Prostate gland (tissue), 2 donors: ENCODE data around the gene LRBA. TPM values are rescaled to one million over a fixed set of nuclear protein-coding genes. Genes with fewer than 3 reads are reported as not detected.

Source experiments
- DNase-seq: peaks from one replicate; pipeline ENCODE4 v3.0.0-alpha.2; 2019; ENCODE audit warnings: low spot score
- H3K27ac ChIP-seq, 2 donors: fragments of 200-600 bp; sonication (generic); 2 replicates each; pipeline ENCODE4 v1.5.1; 2017 to 2019
- H3K27me3 ChIP-seq: fragments of 200-600 bp; sonication (generic); replicated peaks from 2 replicates; pipeline ENCODE4 v1.5.1; 2019; ENCODE audit not compliant: insufficient read depth
- H3K36me3 ChIP-seq, 2 donors: fragments of 200-600 bp; sonication (generic); 1 replicate in 1 of 2; 2 replicates in 1 of 2; pipeline versions ENCODE4 v1.5.1 to v1.8.1; 2017 to 2019
- H3K4me1 ChIP-seq: fragments of 200-600 bp; sonication (generic); replicated peaks from 2 replicates; pipeline ENCODE4 v1.5.1; 2019
- H3K4me3 ChIP-seq, 2 donors: fragments of 200-600 bp; sonication (generic); 2 replicates each; pipeline ENCODE4 v1.5.1; 2017 to 2019
- H3K9me3 ChIP-seq: fragments of 200-600 bp; sonication (generic); 2 replicates; pipeline ENCODE4 v1.5.1; 2017
- POLR2A ChIP-seq: fragments of 450-650 bp; IDR thresholded peaks from one replicate; pipeline ENCODE4 v1.6.1; 2016; ENCODE audit warnings: antibody characterized with exemption, mild to moderate bottlenecking
- POLR2AphosphoS5 ChIP-seq: sonication (generic); formaldehyde crosslinking; IDR thresholded peaks from one replicate; pipeline ENCODE4 v1.6.1; 2017; ENCODE audit warnings: antibody characterized with exemption
- WGBS: methylation state at CpG from one replicate; pipeline ENCODE4 v1.1.5; 2018; 5-methylcytosine and 5-hydroxymethylcytosine counted together
- intact Hi-C: fragments of 100-400 bp; cut with DNase I; formaldehyde crosslinking; loops from one replicate; pipeline ENCODE4 v1.14.2; 2022
- total RNA-seq, 2 donors: library from RNA; depleted of rRNA; stranded (reverse); fragments of >200 nt; gene quantifications; one replicate each; pipeline ENCODE4 v1.1.0, GENCODE V29; 2016
- TF ChIP-seq, protein P1 (sequence below), 4 experiments: fragments of 200-600 bp in 2 of 4; fragments of 450-650 bp in 2 of 4; sonication (generic) in 2 of 4; IDR thresholded peaks; 1 replicate in 3 of 4; 2 replicates in 1 of 4; pipeline ENCODE4 v1.5.1; 2016 to 2019; ENCODE audit warnings: antibody characterized with exemption in 4 of 4, mild to moderate bottlenecking in 2 of 4, moderate library complexity in 2 of 4

LRBA gene
- total RNA-seq, 2 donors from 2014 or later = 69.8 to 79.8 TPM

DNA sequence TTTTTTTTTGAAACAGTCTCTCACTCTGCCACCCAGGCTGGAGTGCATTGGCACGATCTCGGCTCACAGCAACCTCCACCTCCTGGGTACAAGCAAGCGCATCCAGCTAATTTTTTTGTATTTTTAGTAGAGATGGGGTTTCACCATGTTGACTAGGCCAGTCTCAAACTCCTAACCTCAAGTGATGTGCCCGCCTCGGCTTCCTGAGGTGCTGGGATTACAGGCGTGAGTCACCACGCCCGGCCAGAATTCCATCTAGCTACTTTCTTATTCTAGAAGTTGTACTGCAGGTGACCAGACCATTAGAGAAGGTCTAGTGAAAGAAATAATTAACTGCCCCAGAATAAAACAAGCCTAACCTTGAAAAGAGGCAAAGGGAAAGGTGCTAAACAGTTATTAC, 2.3 kb downstream of the LRBA start:
- peak; percentile 19 for DNase-seq
- no peaks in the 10 kb centered on the region for H3K27me3 ChIP-seq
- no peak overlapping the region for H3K27ac ChIP-seq
- no peaks in the 10 kb centered on the region for H3K4me1 ChIP-seq
- H3K4me3 ChIP-seq = peak overlapping the region; percentile 7 to 98
- intact Hi-C loops = no loop called here
- 46% methylated on average over 8 of the region's 8 CpGs for WGBS
- H3K36me3 ChIP-seq = no peaks in the 10 kb centered on the region
- H3K9me3 ChIP-seq = no peaks in the 10 kb centered on the region
- TF ChIP-seq, protein P1, sequence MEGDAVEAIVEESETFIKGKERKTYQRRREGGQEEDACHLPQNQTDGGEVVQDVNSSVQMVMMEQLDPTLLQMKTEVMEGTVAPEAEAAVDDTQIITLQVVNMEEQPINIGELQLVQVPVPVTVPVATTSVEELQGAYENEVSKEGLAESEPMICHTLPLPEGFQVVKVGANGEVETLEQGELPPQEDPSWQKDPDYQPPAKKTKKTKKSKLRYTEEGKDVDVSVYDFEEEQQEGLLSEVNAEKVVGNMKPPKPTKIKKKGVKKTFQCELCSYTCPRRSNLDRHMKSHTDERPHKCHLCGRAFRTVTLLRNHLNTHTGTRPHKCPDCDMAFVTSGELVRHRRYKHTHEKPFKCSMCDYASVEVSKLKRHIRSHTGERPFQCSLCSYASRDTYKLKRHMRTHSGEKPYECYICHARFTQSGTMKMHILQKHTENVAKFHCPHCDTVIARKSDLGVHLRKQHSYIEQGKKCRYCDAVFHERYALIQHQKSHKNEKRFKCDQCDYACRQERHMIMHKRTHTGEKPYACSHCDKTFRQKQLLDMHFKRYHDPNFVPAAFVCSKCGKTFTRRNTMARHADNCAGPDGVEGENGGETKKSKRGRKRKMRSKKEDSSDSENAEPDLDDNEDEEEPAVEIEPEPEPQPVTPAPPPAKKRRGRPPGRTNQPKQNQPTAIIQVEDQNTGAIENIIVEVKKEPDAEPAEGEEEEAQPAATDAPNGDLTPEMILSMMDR (IDR thresholded peaks at IDR 0.05) = no peak
- TF ChIP-seq POLR2A = no peak
- TF ChIP-seq POLR2AphosphoS5 = no peak

- no peaks in the 10 kb centered on the region for H3K27me3 ChIP-seq
- intact Hi-C loops = no loop called here
- no peaks in the 10 kb centered on the region for H3K4me1 ChIP-seq
- peak overlapping the region in 1 of 2 donors; percentile 98 for H3K4me3 ChIP-seq
- no peak for DNase-seq
- no peak overlapping the region for H3K27ac ChIP-seq
- WGBS = 75% methylated on average over 2 of the region's 2 CpGs
- TF ChIP-seq POLR2AphosphoS5 (no peak), POLR2A (no peak)
- TF ChIP-seq, protein P1 (IDR thresholded peaks at IDR 0.05) = no peak
- no peaks in the 10 kb centered on the region for H3K9me3 ChIP-seq
- no peaks in the 10 kb centered on the region for H3K36me3 ChIP-seq
Measured at GRCh38 chr4:151012376-151012775, 2.7 kb downstream of the LRBA start.

- intact Hi-C loops = no loop called here
- 97% methylated on average over 5 of the region's 5 CpGs for WGBS
- Histone ChIP-seq H3K4me1 (no peaks in the 10 kb centered on the region), H3K4me3 (no peak overlapping the region), H3K36me3 (no peaks in the 10 kb centered on the region), H3K27me3 (no peaks in the 10 kb centered on the region), H3K27ac (no peak overlapping the region), H3K9me3 (no peaks in the 10 kb centered on the region)
- TF ChIP-seq POLR2AphosphoS5 (no peak), POLR2A (no peak)
- TF ChIP-seq, protein P1 (IDR thresholded peaks at IDR 0.05) = no peak
- DNase-seq = no peak
Measured at GRCh38 chr4:151004222-151004621, 10.9 kb downstream of the LRBA start.

- DNase-seq = no peak
- Histone ChIP-seq H3K27ac (no peak overlapping the region), H3K9me3 (no peaks in the 10 kb centered on the region), H3K27me3 (no peaks in the 10 kb centered on the region), H3K36me3 (no peaks in the 10 kb centered on the region), H3K4me3 (no peak overlapping the region), H3K4me1 (no peaks in the 10 kb centered on the region)
- TF ChIP-seq POLR2AphosphoS5 (no peak), POLR2A (no peak)
- TF ChIP-seq, protein P1 (IDR thresholded peaks at IDR 0.05) = no peak
- intact Hi-C loops = no loop called here
- 89% methylated on average over 7 of the region's 7 CpGs for whole genome bisulfite sequencing
Measured at GRCh38 chr4:151000747-151001429, 14.2 kb downstream of the LRBA start.

DNA sequence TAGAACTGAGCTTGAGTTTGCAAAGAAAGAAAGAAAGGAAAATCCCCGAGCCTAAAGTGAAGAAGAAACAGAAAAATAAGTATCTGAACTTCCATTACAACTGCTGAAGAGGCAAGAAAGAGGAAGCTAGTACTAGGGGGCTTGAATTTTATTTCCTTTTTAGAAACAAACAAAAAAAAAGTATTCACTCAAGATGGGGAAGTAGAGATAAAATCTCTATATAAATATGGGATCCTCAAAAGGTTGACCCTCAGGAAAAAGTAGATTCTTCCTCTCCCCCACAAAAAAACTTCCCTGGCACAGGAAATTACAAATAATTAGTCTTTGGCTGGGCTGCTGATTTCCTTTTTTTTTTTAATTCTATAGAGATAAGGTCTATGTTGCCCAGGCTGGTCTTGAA, 16.0 kb downstream of the LRBA start:
- intact Hi-C loops = no loop called here
- Histone ChIP-seq H3K4me3 (no peak overlapping the region), H3K4me1 (no peaks in the 10 kb centered on the region), H3K9me3 (no peaks in the 10 kb centered on the region), H3K27me3 (no peaks in the 10 kb centered on the region), H3K27ac (no peak overlapping the region), H3K36me3 (no peaks in the 10 kb centered on the region)
- WGBS = 95% methylated on average over 1 of the region's 1 CpG
- TF ChIP-seq POLR2AphosphoS5 = no peak
- TF ChIP-seq, protein P1 (IDR thresholded peaks at IDR 0.05) = no peak
- TF ChIP-seq POLR2A = no peak
- DNase-seq = no peak
